ENCODE results near the gene CCDC61.

CCDC61 gene

DNA sequence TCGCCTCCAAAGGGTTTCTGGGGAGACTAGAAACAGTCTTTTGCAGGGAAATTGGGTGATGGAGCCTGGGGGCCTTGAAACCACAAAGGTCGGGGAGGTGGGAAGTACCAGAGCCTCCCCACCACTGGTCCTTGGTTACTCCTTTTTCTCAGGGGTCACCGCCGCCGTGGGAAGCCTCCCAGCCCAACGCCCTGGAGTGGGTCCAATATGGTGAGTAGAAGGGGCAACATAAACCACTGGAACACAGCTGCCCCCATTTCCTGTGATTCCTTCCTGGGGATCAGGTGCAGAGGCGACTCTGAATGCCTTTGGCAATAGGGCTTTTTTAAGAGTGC lies 21.8 kb downstream of the CCDC61 start:
- DNase-seq (ENCODE audit: low read depth) = no peak

GRCh38 chr19:46017874-46018675 lies 22.8 kb downstream of the CCDC61 start:
- DNase-seq (ENCODE audit: low read depth) = no peak

DNA sequence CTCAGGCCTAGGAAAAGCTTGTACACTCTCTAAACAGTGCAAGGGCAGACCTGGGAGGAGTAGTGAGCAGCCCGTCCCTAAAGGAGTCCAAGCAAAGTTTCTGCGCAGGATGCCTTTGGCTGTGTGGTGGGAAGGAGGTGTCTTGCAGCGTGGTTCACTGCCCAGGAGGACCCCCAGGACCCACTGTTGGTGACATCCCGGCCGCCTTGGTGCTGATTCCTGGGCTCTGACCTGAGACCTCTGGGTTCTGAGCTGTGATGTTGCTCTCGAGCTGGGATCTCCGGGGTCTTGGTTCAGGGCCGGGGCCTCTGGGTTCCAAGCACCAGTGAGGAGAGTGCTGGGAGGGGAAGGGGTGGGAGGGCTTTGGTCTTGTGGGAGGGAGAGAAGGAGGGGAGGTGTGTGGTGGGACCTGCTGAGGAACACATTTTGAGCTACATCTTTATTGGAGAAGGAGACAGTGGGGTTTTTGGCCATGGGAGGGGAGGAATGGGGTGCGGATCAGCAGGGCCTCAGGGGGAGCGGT lies 23.5 kb downstream of the CCDC61 start:
- no peak for DNase-seq (ENCODE audit: low read depth)

DNA sequence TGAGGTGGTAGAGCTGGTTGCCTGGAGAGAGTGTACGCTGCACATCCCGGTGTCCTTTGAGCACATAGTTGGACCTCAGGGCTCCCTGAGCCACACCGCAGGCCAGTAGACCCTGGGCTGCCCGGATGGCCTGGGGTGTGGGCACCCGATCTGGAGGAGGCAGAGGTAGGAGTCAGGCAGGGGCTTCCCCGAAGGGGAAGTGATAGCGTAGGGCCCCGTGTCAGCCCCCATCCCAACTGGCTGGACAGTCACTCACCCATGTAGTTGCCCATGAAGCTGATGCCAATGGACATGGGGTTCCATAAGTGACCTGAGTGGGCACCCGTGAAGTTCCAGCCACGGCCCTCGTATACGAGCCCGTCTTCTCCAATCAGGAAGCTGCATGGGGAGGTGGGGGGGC lies 24.0 kb downstream of the CCDC61 start:
- no peak for DNase-seq (ENCODE audit: low read depth)

DNA sequence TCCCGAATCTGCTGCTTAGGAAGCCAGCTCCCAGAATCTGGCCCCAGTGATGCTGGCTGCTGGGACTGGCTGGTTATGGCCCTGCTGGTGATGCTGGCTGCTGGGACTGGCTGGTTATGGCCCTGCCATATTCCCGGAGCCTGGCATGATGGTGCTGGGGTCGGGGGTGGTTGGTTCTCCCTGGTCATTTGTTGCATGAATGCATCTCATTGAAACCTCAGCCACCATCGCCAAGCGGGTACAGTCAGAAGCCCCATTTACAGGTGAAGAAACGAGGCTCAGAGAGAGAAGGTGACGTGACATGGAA lies 25.5 kb downstream of the CCDC61 start:
- no peak for DNase-seq (ENCODE audit: low read depth)

DNA sequence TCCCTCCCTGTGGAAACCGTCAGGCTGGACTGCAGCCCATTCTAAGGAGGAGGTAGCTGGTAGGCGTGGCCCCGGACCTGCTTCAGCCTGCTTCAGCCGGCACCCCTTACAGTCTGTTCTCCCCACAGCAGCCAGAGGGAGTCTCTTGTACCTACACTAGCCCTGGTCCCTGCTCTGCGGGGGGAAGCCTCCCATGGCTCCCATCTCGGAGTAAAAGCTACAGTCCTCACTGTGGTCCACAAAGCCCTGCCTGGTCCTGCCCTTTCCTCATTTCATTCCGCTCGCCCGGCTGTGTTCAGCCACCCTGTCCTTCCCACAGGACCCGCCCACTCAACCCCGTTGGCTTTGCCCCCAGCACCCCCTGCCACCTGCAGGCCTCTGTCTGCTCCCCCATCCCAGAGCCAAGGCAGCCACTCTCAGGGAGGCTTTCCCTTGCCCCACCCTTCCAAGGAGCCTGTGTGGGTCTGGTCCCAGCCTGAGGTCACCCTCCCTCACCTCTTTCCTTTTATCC lies 26.3 kb downstream of the CCDC61 start:
- DNase-seq (ENCODE audit: low read depth) = no peak

- DNase-seq (ENCODE audit: low read depth) = no peak
Observed at GRCh38 chr19:46022061-46022430, 26.8 kb downstream of the CCDC61 start.

GRCh38 chr19:46022431-46023310 lies 27.4 kb downstream of the CCDC61 start, which contains the start of gene PGLYRP1:
Gene PGLYRP1, minus strand, starts transcription at chr19:46023053. Its CDS starts 32 bp downstream, at chr19:46023021.
- DNase-seq (ENCODE audit: low read depth) = no peak

DNA sequence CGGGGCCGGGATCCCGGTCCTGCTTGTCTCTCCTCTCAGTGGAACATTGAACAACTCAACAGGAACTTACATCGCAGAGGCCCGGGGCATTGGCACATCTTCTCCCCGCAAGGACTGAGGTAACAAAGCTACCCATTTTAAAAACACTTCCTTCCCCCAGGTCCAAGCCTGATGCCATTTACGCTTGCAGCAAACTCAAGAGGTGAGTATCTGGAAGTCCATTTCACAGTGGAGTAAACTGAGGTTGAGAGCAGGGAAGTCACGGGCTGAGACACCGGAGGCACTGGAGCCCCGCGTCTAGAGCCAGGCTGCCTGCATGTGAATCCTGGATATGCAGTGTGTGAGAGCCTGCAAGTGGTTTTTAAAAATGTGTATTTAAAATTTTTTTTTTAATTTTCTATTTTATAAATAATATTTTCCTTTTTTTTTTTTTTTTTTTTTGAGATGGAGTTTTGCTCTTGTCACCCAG lies 28.1 kb downstream of the CCDC61 start:
- DNase-seq (ENCODE audit: low read depth) = no peak

DNA sequence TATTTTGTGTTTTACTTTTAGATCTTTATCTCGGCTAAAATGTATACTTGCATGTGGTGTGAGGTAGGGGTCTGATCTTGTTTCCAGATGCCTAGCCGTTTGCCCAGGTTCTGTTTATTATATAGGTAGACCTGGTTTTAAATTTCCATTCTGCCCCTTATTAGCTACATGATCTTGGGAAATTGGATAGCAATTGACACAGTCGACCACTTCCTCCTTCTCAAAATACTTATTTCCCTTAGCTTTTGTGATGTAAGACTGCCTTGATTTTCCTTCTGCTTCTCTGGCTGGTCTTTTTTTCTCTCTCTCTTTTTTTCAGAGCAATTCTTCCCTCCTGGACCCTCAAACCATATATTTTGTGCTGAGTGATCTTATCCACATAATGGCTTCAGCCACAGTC lies 30.6 kb downstream of the CCDC61 start:
- no peak for DNase-seq (ENCODE audit: low read depth)

DNA sequence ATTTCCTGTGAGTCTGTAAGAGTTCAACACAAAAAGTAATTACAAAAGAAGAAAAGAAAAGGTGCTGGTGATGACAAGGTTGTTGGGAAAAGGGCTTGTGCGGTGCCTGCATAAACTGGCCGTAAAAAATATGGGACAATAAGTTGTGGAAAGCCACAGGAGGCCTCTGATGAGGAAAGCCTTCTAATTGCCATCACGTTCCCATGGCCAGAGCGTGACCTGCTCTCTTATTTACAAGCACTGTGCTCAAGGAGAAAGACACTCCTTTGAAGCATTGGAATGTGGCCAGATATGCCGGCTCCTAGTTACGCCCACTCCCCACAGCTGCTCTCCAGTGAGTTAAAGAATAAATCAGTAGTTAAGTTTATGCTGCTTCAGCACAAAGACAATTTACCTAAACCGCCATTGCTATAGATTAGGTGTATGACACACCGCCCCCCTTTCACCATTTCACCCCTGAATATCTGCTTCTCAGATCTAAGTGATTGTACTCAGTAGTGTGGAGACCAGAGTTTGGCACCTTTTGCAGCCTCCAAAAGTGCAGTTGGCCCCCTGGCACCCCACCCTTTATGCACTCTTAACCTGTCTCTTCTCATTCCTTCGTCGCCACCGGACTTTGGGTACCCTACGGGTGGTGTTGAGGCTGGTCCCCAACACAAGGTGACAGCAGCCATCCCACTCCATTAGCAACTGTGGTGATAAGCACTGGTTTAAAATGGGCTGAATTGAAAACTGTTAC lies 35.7 kb downstream of the CCDC61 start:
- DNase-seq (ENCODE audit: low read depth) = no peak

DNA sequence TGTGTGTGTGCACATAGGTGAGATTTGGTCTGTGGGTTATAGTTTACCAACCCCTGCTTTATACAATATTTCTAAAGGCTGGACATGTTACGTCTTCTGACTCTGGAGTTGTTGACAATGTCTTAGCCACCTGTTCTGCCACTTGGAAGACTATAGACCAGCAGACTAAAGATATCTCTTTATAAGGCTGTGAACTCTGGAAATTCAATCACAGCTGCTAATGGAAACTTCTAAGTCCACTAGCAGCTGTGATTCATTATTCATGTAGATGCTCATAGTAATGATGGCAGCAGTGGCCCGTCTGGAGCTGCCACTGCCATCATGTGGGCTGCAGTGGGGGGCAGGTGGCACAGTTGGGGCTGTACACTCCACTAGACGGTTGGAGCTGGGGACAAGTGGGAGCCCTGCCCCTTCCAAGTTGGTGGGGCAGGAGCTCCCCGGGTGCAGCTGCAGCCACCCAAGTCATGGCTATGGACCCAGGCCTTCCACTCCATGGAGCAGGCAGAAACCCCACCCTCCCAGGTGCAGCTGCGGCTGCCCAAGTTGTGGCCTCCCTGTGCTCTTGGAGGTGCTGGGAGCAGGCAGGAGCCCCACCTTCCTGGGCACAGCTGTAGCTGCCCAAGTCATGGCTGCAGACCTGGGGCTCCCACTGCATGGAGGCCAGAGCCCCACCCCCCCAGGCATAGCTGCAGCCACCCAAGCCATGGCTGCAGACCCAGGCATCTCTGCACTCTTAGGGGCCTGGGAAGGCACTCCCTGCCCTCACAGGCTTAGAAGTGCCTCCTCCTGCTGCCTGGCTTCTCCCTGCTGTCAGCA lies 36.7 kb downstream of the CCDC61 start:
- no peak for DNase-seq (ENCODE audit: low read depth)

DNA sequence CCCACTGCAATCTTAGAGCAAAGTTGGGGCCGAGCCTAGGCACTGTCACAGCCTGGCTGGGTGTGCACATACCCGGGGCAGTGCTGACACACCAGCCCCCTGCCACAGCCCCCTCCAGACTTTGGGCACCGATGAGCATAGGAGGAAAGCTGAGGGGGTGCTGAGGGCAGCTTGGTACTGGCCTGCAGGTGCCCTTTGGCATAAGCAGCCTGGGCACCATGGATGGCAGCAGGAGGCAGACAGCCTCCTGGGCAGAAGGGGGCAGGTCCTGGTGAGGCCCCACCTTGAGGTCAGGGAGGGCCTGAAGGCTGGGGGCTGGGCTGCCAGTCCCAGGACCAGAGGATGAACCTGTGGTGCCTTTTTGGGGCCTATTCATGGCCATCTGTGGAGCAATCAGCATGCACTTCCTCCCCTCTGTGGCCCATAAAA lies 37.3 kb downstream of the CCDC61 start:
- no peak for DNase-seq (ENCODE audit: low read depth)

DNA sequence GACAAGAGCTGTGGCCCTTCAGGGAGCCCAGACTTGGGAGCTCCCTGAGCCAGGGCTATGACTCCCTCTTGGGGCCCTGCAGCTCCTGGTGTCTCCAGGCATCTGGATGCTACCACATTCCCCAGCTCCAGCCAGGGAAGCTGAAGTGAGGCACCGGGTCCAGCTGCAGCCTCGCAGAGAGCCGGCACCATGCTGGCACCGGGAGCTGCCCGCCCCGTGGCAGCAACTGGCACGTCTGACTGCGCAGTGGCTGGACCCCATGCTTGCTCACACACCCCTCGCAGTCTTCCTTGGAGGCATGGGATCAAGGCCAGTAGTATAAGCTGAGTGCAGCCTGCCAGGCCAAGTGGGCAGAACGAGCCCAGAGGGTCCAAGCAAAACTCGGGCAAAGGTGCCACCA lies 38.1 kb downstream of the CCDC61 start:
- no peak for DNase-seq (ENCODE audit: low read depth)

GRCh38 chr19:46035546-46035945 lies 40.3 kb downstream of the CCDC61 start:
- DNase-seq (ENCODE audit: low read depth) = no peak

GRCh38 chr19:46035986-46036743 lies 40.9 kb downstream of the CCDC61 start:
- DNase-seq (ENCODE audit: low read depth) = no peak

DNA sequence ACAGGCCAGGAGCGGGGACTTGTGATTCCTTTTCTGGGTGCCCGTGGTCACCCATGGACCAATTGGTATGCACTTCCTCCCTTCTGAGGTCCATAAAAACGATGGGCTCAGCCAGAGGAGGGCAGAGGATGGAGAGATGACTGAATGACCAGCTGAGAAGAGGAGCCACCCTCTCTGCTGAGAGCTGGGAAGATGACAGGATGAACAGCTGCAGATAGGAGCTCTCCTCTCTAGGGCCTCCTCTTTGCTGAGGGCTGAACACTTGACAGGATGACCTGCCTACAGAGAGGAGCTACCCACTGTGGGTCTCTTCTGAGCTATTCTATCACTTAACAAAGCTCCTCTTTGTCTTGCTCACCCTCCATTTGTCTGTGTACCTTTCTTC lies 41.5 kb downstream of the CCDC61 start:
- no peak for DNase-seq (ENCODE audit: low read depth)

- DNase-seq (ENCODE audit: low read depth) = no peak
Observed at GRCh38 chr19:46040125-46040524, 44.9 kb downstream of the CCDC61 start.

GRCh38 chr19:46040952-46041500 lies 45.8 kb downstream of the CCDC61 start, which contains the start of gene IGFL4:
Gene IGFL4, minus strand, starts transcription at chr19:46041002. Its CDS starts 40 bp downstream, at chr19:46040962.
- no peak for DNase-seq (ENCODE audit: low read depth)

GRCh38 chr19:46042252-46042883 lies 47.1 kb downstream of the CCDC61 start:
- DNase-seq (ENCODE audit: low read depth) = no peak
